GM19438 (cell line): ENCODE measurements around the gene TNS1.

Source experiments
- ATAC-seq: cut with Tn5 transposase; IDR thresholded peaks from one replicate; pipeline ENCODE4 v1.9.1; 2021; ENCODE audit warnings: low read depth; ENCODE audit not compliant: unreplicated experiment

Gene TNS1

DNA sequence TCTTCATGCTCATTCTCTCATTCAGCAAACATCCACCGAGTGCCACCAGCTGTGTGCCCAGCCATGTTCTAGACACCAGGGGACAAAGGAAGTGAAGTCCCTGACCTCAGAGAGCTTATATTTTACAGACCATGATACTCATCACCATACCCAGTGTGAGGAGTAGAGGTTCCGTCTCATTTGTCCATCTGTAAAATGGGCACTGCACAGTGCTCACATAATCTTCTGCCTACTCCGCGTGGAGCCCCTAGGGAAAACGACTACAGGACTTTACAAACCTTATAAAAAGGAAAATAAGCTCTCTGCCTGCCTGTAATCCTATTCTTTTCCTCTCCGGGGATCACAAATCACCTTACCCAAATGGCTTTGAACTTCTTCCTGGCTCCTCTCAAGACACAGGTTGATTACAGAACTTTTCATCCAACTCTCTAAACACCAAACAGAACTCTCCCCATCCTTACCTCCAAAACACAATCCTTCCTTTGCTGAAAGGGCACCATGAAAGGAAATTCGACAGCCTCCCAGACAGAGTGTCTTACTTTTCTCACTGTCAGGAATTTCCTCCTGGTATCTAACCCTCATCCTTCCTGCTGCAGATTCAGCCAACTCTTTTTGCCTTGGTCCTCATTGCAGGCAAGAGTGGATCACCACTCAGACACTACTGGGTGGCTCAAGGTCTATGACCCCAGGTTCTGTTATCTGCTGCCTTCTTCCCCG, 99.5 kb downstream of the TNS1 start:
- ATAC-seq = no peak

- ATAC-seq = no peak
Measured at GRCh38 chr2:217902379-217903141, 100.2 kb downstream of the TNS1 start.

DNA sequence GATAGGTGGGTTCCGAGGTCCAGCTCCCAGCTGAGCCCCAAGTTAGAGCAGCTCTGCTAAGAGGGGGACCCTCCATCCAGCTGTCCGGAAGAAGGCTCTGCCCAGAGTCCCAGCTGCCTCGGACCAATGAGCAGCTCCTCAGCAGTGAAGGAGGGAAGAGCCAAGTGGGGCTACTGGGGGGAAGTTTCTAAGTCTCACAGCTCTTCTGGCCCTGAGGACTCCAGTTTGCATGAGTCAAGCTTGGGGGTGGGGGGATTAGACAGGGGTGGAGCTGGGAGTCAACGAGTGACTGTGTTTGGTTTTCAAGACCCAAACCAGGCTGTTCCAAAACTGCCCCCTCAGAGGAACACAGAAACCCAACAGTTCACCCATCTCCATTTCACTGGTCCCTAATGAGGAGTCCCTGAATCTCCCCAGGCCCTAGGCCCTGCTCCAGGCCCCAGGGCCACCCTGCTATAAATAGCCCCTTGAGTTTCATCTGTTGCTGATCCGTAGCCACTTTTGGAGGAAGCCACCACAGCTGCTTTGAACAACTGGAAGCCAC, 100.9 kb downstream of the TNS1 start:
- ATAC-seq = no peak

DNA sequence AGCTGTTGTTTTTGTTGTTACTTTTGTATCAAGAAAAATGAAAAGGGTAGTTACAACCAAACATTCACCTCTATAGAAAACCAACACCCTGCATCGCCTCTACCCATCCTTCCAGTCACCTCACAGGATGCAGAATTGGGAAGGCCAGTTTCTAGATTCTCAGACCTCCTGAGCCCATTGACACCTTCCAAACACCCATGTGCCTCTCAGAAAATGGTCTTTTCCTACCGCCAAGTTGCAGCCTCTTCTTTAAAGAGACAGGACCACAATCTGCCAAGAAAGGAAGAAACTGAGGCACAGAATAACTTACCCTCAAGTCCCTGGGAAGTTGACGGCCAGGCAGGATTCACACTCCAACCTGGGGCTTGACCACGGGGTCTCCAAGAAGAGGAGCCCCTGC, 101.4 kb downstream of the TNS1 start:
- no peak for ATAC-seq

DNA sequence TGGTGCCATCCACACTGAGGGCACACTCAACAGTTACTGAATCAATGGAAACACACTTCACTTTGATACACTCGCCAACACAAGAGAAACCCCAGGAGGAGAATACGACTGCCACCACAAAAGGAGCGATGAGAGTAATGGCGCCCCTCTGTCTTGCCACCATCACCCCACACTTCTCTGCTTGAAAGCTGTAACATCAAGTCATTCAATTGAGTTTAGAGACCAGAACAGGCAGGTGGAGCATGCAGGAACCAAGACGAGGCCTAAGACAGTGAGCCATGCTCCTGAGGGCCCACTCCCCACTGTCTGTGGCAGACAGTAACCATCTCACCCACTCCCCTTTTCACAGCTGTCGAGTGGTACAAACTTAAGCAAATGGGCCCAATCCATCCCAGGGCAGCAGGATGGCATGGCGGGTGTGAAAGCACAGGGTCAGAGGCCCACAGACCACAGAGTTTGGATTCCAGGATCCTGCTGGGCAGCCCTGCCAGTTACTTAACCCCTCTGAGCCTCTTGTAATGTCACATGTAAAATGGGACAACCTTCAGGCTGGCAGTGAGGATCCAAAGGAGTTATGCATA, 101.9 kb downstream of the TNS1 start:
- no peak for ATAC-seq

- no peak for ATAC-seq
Measured at GRCh38 chr2:217900010-217900779, 102.6 kb downstream of the TNS1 start.

DNA sequence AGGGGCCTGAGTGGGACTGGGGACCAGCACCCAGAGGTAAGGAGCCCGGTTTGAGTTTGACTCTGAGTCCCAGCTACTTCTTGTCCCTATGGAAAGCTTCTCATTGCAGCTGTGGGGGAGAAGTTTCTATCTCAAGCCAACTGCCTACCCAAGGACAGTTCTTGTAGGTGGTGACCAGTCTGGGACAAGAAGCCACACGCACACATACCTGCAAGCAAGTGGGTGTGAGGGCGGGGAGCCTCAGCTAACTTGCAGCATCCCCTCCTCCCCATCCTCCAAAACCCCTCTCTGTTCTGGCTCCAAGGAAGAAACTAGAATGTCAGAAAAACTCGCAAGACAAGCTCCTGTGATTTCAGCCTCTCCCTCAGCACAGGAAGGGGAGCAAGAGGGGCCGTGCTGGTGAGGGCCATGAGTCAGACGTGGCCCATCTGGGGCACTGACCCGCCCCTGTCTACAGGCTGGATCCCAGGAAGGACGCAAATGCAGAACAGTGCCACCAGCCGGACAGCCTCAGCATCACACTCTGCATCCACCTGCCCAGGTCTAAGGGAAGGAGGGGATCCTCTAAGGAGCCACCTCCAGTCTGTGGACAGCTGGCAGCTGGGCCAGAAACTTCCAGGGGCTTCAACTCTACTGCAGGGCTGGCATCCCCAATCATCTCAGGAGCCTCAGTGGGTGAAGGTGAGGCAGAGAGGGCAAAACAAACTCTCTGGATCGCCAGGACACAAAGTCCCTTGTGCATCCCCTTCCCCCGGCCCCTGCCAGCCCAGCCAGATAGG, 103.4 kb downstream of the TNS1 start:
- no peak for ATAC-seq

DNA sequence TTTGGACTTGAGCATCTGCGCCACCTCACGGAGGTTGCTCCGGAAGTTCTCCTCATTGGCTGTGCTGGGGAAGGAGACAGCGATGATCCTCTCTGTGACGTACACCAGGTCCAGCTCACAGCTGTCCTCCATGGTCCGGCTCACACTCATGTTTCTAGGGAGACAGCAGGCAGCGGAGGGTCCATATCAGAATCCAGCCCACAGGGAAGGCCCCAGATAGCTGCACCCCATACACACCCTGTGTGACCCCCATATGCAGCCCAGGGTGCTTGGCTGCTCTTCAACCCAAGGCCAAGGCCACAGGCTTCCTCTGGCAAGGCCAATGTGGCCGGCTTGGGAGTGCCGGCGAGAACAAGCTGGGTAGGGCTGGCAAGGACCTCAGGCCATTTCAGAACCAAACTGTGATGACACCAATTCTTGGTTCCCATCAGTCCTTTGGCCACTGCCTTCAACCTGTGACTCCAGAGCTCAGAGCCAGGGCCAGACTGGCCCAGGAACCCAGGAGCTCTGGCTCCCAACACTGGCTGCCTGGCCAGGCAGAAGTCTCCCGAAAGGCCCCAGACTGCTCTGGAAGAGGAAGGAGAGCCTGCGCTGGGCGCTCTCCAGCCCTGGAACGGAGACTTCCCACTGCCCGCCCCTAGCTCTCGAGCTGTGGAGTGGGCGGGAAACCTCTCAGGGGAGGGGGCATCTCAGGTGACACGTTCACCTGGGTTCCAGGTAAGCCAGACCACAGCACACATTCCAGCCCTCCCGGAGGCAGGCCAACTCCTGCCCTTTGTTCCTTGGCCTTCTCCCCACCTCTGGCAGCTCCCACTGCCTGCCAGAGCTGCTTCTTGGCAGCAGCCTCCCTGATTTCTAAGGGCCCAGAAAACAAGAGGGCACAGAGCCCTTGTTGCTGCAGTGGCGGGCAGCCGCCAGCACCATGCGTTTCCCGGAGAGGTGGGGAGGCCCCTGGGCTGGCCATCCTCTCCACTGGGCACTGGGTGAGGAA, 104.7 kb downstream of the TNS1 start:
- no peak for ATAC-seq

DNA sequence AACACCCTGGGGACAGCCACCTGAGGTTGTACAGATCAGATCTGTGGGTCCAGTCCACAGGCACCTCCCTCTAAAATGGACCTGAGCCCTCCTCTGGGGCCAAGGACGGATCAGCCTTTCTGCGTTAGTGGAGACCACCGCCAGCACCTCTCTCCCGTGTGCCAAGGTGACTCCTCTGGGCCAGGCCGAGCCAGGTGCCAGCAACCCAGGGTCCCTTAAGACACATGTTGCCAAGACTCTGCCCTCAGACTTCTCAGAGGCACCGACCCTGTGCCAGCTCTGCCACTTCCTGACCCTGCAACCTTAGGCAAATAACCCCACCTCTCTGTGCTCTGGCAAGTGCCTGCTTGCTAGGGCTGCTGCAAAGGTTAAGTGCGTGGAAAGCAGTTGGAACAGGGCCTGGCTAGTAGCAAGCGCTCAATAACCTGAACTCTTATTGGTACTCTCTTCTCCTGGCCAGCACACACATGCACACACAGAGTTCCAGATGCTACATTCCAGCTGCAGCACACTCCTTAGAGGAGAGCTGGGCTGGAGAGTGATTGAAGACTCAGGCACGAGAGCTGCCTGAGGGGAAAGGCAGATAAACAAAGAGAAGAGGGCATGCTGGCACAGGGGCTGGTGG, 105.6 kb downstream of the TNS1 start:
- ATAC-seq = no peak

- no peak for ATAC-seq
Measured at GRCh38 chr2:217895070-217895635, 107.6 kb downstream of the TNS1 start.

DNA sequence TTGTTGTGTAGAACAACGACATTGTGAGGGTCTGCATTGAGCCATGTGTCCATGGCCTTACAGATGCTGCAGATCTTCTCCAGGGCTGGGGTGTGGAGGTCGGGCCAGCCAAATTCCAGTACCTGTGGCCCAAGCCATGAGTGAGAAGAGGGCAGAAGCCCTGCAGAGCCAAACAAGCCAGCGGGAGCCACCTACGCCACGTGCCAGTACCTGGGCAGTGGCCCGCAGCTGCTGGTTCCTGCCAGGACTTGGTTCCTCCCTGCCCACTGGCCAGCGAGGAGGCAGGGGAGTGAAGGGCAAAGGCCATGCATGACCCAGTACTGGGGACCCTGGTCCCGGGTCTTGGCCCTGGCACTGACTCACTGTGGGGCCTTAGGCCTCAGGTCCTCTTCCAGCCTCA, 109.4 kb downstream of the TNS1 start:
- ATAC-seq = no peak

DNA sequence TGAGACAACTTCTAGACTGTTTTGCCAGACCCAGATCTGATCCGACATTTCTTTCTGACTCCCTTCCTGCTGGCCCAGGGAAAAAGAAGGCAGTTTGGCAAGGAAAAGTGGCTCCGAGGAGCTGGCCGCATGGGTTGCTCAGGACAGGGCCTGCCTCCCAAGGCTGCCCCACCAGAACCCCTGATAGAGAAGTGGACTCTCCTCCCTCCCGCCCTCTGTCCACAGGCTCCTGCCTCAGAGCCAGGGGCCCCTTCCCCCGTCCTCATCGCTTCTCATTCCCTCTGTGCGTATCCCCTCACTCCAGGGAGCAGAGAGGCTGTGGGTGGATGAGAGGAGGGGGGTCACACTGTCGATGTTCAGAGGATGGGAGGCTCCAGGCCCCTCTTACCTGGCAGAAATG, 110.2 kb downstream of the TNS1 start:
- ATAC-seq = no peak

- no peak for ATAC-seq
Measured at GRCh38 chr2:217890445-217890844, 112.3 kb downstream of the TNS1 start.

- ATAC-seq = no peak
Measured at GRCh38 chr2:217889656-217890055, 113.1 kb downstream of the TNS1 start.

DNA sequence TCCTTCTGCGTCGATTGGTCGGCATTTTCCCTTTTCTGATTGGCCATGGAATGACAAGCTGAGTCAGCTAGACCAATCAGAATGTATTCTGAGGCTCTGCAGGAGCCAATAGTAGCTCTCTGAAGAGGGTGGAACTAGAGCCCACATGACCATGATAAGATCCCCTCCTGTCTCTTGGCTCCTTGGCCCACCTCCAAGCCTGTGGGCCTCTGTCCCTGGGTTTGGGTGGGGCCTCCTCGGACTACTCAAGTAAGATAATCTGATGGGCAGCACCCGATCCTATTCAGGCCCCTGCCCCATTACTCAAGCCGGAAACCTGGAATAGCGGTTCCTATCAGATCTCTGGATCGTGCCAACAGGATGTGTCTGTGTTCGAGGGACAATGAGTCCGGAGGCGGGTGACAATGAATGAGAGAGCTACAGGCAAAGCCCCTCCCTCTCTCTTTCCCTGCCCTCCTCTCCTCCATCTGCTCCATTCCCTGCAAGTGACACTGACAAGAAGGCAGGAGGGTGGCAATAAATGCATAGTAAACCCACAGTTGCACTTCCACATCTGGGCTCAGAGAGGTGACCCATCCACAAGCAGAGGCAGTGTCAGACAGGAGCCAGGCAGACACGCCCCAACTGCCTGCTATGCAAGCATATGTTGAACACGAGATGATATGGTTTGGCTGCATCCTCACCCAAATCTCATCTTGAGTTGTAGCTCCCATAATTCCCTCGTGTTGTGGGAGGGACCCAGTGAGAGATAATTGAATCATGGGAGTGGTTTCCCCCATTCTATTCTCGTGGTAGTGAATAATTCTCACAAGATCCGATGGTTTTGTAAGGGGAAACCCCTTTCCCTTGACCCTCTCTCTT, 114.7 kb downstream of the TNS1 start:
- no peak for ATAC-seq

- no peak for ATAC-seq
Measured at GRCh38 chr2:217886720-217887309, 116.0 kb downstream of the TNS1 start.

GRCh38 chr2:217886091-217886490, 116.7 kb downstream of the TNS1 start:
- ATAC-seq = no peak
